GOT3 (cell line): ENCODE data around the gene PTPRK.

Source experiments
- DNase-seq: peaks from one replicate; lab custom pipeline; 2025; ENCODE audit warnings: mixed read lengths; lab: John Stamatoyannopoulos, UW

Gene PTPRK

DNA sequence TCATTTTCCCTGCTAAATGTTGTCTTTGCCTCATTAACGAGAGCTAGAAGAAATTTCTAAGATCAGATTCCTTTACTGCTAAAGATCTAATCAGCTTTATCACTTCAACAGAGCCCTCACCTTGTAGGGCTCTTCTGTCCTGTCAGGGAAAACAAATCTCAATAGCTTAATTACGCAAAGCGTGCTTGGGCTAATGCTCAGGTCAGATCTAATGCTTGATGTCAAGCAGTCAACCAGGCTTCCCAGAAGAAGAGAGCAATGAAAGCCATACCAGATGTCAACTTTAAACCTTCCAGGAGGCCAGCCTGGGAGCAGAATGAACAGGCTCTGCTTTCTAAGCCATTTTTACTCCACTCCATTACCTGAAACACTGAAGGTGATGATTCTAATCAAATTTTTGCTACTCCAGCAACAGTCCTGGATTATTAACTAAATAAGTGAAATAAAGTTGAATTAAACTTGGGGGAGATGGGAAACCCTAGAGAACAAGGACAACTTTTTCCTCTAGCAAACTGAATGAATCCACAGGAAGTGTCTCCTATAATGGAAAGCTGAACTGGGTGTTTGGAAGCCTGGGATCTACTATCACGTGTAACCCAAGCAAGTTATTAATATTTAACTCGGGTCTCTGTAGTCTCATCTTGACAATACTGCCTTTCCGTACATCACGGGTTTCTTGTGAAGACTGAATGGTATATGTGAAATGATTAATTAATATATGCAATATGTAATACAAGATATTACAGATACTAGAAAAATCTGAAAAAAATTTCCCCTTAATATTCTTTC lies 273.7 kb downstream of the PTPRK start:
- no peak for DNase-seq

DNA sequence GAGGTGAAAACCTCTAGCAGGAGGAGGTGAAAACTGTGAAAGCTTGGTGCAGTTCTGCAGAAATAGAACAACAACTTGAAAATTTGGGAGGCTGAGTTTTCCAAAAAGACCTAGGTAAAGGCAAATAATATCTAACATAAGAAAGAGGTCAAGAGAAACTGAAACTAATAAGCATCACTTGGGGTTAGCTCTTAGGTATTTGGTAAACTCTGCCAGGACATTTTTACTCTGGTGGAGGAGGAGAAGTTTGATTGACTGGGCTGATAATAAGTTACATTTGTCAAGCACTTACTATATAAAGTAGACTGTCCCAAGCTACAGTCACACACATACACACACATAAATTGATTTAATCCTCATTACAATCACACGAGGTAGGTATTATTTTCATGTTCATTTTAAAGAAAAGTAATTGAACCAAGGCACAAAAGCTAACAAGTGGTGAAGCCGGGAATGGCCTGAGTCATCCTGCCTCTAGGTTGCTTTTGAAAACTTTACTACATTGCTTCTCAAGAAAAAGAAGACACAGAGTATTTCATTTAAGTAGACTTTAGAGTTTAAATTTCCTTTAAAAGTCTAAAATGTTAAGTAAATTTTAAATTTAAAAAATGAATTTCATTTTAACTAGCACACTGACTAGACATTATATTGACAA lies 275.5 kb downstream of the PTPRK start:
- no peak for DNase-seq

- DNase-seq = no peak
These were observed 277.5 kb downstream of the PTPRK start for GRCh38 chr6:128242765-128243403.

- no peak for DNase-seq
These were observed 279.2 kb downstream of the PTPRK start for GRCh38 chr6:128241216-128241615.

- no peak for DNase-seq
These were observed 280.4 kb downstream of the PTPRK start for GRCh38 chr6:128240024-128240428.

- no peak for DNase-seq
These were observed 281.3 kb downstream of the PTPRK start for GRCh38 chr6:128239146-128239545.

- no peak for DNase-seq
These were observed 282.2 kb downstream of the PTPRK start for GRCh38 chr6:128238225-128238624.

- no peak for DNase-seq
These were observed 284.8 kb downstream of the PTPRK start for GRCh38 chr6:128235556-128235955.

DNA sequence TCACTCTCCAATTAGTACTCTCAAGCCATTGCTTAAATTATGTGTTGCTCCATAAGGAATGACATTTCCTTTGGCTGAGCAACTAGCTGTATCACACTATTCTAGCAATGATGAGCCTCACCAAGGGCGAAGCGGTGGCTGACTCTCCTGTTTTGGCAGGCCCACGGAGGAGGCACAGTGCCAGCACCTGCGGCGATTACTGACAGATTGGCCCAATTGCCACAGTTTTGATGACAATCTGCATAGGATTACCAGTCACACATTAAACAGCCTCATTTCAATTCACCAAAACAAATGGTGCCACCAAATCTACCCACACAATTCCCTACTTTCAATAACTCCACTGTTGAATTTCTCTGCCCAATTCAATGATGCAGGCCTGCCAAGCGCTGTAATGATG lies 286.9 kb downstream of the PTPRK start:
- DNase-seq = no peak

DNA sequence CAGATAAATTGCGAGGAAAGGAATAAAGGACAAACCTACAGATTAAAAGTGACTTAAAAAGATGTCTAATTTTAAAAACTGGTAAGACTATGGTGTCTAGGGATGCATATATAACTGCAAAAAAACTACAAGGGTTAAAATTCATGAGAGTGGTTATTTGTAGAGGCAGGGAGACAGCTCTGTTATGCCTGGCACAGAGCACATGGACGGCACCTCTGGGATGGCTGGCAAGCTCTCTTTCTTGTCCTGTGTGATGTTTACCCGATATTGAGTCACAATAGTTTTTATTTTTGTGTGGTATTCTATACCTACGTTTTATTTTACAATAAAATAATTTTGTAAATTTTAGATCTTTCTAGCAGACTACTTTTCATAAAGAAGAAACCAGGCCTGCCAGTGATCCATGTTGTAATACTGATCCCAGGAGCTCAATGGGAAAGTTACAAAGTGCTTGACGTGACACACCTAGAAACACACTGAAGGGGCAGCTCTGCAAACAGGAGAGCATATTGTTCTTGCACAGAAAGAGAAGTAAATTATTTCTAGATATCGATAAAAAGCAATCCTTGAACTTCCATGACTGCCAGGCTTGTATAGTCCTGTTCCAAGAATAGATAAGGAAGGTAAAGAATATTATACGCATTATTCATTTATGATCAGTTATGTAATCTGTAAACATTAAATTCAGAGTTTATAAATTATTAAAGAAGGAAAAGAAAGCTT lies 290.0 kb downstream of the PTPRK start:
- DNase-seq = no peak

DNA sequence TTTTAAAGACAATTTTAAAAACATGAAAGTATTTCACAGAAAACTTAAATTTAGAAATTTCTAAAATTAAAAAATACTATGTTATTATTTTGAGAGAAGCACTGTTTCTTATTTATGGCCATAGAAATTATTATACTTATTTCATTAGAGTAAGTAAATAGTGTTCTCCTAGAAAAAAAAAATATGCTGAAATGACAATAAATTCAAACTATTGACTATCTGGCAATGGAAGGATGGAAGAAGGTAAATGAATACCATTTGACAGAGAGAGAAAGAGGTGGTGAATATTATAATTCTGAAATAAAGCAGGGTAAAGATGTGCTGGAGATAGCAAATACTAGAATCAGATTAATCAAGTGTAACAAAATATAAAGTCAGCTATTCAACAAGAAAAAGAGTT lies 294.8 kb downstream of the PTPRK start:
- DNase-seq = no peak

- no peak for DNase-seq
These were observed 303.5 kb downstream of the PTPRK start for GRCh38 chr6:128216917-128217316.

DNA sequence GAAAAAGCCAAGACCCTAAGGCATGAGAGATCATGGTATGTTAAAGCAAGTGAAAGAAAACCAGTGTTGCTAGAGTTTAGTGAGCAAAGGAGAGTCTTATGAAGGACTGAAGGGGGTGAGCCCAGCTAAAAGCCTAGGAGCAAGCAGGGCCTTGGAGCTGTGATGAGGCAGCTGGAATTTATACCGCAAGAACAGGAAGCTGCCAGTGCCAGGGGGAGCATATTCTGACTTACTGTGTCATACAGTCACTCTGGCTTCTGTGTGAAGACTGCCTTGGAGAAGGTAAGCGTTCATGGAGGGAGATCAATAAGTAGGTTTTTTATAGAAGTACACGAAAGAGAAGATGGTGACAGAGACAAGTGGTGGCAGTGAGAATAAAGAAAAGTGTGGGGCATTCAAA lies 310.6 kb downstream of the PTPRK start:
- no peak for DNase-seq

DNA sequence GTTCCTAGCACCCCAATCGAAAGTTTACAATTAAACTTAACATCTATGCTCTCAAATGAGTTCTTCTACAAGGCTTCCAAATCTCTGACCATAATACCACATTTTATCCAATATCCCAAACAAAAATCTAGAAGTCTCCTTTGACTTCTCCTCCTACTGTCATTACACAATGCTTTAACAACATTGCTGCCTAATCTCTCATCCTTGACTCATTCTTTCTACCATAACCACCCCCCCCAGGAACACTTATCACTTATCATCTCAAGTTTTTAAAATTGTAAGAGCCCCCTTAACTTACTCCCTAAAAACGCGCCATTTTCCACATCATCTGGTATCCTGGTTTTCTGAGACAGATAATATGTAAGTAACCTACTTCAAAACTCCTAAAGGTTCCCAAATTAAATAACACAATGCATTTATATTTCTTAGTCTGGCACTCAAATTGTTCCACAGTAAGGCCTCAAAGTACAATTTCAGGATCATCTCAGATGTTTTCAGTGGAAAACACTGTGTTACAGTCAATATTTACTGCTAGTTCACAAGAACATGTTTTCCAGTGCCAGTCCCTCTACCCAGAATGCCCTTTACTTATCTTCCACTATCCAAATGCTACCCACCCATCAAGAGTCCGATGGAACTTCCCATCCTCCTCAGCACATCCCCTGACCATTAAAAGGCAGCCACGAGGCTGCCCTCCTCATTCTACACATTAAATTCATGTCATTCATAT lies 311.4 kb downstream of the PTPRK start:
- no peak for DNase-seq

DNA sequence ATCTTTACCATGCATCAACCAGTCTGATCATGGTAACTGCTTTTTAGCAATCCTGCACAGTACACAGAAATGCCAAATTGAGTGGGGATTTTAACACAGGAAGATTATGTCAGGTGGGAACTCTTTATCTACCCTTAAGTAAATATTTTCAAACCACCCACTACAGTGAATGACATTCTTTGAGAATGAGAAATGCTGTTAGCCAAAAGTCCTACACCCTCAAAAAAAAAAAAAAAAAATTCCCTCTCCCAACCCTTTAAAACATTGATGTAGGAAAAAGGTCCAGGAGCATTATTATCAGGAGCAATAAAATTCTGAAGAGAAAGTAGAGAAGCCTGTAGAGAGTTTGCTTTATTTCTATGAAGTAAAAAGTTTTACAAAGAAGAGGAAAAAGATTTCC lies 312.3 kb downstream of the PTPRK start:
- no peak for DNase-seq

GRCh38 chr6:128206610-128207426 lies 313.6 kb downstream of the PTPRK start:
- no peak for DNase-seq

DNA sequence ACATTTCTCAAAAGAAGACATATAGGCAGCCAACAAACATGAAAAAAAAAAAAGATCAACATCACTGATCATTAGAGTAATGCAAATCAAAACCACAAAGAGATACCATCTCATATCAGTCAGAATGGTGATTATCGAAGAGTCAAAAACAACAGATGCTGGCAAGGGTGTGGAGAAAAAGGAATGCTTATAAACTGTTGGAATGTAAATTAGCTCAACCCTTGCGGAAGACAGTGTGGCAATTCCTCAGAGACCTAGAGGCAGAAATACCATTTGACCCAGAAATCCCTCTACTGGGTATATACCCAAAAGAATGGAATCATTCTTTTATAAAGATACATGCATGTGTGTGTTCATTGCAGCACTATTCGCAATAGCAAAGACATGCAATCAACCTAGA lies 315.8 kb downstream of the PTPRK start:
- DNase-seq = no peak

GRCh38 chr6:128202169-128202765 lies 318.1 kb downstream of the PTPRK start:
- DNase-seq = no peak

DNA sequence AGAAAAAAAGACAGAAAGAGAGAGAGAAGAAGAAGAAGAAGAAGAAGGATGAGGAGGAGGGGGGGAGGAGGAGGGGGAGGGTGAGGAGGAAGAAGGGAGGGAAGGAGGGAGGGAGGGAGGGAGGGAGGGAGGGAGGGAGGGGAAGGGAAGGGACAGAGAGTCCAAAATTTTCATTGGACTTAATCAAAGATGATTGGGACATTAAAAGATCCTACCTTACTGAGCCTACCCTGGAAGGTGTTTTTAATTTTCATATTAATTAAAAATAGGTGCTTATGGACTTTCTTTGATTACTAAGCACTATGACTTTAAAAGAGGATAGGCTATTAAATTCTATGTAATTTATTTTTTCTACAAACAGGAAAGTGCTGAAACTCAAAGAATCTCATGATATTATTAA lies 319.6 kb downstream of the PTPRK start:
- DNase-seq = no peak

- no peak for DNase-seq
These were observed 320.9 kb downstream of the PTPRK start for GRCh38 chr6:128199461-128199860.

- no peak for DNase-seq
These were observed 327.4 kb downstream of the PTPRK start for GRCh38 chr6:128192972-128193371.
